Measurements from ENCODE around the gene PSMD1.

The PSMD1 gene

DNA sequence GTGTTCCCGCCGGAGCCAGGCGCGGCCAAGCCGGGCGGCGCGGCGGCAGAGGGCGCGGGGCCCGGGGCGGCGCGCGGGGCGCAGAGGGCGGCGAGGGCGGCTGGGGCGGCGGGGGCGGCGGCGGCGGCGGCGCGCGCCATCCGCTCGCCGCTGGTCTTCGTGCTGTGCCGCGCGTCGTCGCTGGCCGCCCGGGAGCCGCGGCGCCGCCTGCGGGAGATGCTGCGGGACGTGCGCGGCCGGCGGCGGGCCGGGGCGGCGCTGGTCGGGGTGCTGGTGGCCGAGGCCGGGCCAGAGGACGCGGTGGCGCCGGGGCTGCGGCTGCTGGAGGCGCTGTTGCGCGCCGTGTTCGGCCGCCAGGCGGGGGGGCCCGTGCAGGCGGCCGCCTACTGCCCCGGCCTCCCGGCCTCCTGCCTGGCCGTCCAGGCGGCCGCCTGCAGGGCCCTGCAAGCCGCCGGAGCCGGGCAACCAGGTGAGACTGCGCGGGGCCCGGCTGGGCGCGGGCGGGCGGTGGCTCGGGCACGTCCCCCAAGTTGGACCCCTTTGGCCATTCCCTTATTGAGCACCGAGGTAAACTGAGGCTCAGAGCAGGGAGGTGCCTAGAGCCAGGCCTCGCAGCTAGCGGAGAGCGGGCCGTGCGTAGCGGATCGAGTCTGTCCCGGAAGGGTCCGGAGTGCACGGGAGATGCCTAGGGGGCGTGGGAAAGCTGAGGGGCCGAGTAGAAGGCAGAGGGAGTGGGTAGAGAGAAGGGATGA lies 18.8 kb upstream of the PSMD1 start:
- CTCF ChIA-PET: no interaction called here
- TF ChIP-seq, protein P1, sequence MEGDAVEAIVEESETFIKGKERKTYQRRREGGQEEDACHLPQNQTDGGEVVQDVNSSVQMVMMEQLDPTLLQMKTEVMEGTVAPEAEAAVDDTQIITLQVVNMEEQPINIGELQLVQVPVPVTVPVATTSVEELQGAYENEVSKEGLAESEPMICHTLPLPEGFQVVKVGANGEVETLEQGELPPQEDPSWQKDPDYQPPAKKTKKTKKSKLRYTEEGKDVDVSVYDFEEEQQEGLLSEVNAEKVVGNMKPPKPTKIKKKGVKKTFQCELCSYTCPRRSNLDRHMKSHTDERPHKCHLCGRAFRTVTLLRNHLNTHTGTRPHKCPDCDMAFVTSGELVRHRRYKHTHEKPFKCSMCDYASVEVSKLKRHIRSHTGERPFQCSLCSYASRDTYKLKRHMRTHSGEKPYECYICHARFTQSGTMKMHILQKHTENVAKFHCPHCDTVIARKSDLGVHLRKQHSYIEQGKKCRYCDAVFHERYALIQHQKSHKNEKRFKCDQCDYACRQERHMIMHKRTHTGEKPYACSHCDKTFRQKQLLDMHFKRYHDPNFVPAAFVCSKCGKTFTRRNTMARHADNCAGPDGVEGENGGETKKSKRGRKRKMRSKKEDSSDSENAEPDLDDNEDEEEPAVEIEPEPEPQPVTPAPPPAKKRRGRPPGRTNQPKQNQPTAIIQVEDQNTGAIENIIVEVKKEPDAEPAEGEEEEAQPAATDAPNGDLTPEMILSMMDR (IDR thresholded peaks at IDR 0.05; ENCODE audit: insufficient read depth, low read length, missing control alignments): no peak
- POLR2A ChIA-PET: no interaction called here
- H3K4me3 ChIP-seq (ENCODE audit: low read depth, low read length): peak overlapping the region; percentile 1; the same call in 1 of the 2 replicates
- DNase-seq (ENCODE audit: low read depth, low spot score): no peak

DNA sequence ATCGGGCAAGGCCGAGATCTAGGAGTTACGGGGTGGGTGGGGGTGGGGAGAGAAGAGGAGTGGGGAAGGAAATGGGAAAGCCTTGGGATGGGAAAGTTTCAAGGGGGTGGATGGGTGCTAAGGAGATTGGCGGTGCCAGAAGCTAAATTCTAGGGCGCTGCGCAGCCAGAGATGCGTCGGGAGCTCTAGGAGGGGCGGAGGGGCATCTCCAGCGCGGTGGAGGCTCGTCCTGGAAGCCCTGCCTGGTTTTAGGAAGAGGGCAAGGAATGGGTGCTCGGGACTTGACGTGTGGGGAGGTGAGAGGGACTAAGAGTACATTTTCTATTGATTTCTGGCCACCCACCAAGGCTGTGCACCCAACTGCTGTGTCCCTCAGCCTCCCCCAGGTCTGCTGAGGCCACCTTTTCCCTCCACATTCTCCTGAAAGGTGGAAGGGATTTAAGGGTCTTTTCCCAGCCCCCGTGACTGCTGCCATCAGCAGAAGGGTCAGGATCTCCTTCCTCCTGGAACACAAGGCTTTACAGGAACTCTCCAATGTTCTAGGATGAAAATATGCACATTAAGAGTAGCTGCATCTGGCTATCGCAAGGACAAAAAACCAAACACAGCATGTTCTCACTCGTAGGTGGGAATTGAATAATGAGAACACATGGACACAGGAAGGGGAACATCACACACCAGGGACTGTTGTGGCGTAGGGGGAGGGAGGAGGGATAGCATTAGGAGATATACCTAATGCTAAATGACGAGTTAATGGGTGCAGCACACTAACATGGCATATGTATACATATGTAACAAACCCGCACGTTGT lies 18.0 kb upstream of the PSMD1 start:
- POLR2A ChIA-PET: no interaction called here

DNA sequence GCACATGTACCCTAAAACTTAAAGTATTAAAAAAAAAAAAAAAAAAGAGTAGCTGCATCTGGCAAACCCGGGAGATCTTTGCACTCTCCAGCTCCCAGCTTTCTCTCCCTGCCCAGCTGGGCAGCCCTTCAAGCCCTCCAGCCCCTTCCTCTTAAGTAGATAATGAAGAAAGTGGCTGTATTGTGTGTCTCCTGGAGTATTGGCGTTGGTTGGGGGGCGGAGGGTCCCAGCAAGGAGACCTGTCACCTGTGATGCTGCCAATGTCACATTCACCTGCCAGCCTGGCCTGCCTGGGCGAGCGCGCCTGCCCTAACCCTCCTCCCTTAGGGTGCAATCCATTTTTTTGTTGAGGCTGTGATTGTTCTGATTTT lies 17.4 kb upstream of the PSMD1 start:
- ChIA-PET POLR2A (no interaction called here), CTCF (interaction anchor here (2.1 kb wide), 1 partner anchor 14 kb away, joined by 17 read pairs; no protein-coding TSS in a partner anchor)
- H3K4me3 ChIP-seq (ENCODE audit: low read depth, low read length): no peak overlapping the region
- TF ChIP-seq, protein P1 (IDR thresholded peaks at IDR 0.05; ENCODE audit: insufficient read depth, low read length, missing control alignments): no peak
- no peak for DNase-seq (ENCODE audit: low read depth, low spot score)

More for the DNA sequence above, 18.0 kb upstream of the PSMD1 start:
- no peak overlapping the region for H3K4me3 ChIP-seq (ENCODE audit: low read depth, low read length)
- TF ChIP-seq, protein P1 (IDR thresholded peaks at IDR 0.05; ENCODE audit: insufficient read depth, low read length, missing control alignments): no peak
- CTCF ChIA-PET: no interaction called here
- no peak for DNase-seq (ENCODE audit: low read depth, low spot score)

DNA sequence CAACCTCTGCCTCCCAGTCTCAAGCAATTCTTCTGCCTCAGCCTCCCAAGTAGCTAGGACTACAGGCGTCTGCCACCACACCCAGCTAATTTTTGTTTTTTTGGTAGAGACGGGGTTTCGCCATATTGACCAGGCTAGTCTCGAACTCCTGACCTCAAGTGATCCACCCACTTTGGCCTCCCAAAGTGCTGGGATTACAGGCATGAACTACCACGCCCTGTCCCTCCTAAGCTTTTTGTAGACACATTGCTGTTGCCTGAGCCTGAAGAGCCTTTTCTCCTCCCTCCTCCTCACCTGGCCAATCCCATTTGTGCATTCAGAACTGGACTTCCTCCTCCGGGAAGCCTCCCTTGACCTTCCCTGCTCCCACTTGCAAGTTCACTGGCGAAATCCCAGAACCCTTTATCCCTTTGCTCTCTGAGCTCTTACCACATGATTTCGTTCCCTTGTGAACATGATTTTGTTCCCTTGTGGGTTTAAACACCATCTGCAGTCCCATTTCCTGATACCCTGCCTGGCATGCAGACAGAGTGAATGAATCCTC lies 16.8 kb upstream of the PSMD1 start:
- TF ChIP-seq, protein P1 (IDR thresholded peaks at IDR 0.05; ENCODE audit: insufficient read depth, low read length, missing control alignments): no peak
- ChIA-PET CTCF (interaction anchor here (2.1 kb wide), 1 partner anchor 13 kb away, joined by 17 read pairs; no protein-coding TSS in a partner anchor), POLR2A (no interaction called here)
- no peak for DNase-seq (ENCODE audit: low read depth, low spot score)
- H3K4me3 ChIP-seq (ENCODE audit: low read depth, low read length): no peak overlapping the region

DNA sequence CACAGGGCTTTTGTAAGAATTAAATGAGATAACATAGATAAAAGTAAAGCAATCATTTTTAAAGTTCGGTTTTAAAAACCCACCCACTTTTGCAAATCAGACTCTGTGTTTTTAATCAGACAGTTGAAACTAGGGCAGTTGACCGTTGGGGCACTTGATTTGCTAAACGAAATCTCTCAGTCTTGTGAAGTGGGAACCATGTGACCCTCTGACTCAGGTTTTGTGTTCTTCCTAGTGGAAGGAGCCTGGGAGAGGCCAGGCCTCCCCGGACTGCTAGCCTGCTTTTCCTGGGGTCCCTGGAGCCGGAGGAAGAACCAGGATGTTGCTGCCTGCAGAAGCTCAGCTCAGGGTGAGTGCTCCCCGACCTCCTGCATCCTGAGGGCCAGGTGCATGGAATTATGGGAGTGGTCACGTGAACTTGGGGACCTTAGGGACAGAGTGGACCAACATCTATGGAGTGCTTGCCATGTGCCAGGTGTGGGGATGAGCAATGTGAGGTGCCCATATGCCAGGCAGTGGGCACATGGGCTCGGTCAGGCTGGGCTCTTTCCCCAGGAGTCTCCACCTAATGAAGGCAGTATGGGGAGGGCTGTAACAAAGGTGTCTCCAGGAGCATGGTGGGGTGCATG lies 15.5 kb upstream of the PSMD1 start:
- H3K4me3 ChIP-seq (ENCODE audit: low read depth, low read length): no peak overlapping the region
- ChIA-PET CTCF (interaction anchor here (2.1 kb wide), 1 partner anchor 12 kb away, joined by 17 read pairs; no protein-coding TSS in a partner anchor), POLR2A (no interaction called here)
- TF ChIP-seq, protein P1 (IDR thresholded peaks at IDR 0.05; ENCODE audit: insufficient read depth, low read length, missing control alignments): no peak
- DNase-seq (ENCODE audit: low read depth, low spot score): no peak

Data from AG04449 (cell line).